ENCODE results near the gene CYB5R3. TPM values are rescaled to one million over a fixed set of nuclear protein-coding genes. Genes with fewer than 3 reads are reported as not detected.

CYB5R3 gene
- total and polyA plus RNA-seq, 4 donors: 49.4 to 210 (median 134) TPM

GRCh38 chr22:42645938-42646568 is 3.1 kb downstream of the CYB5R3 start:
- TF ChIP-seq SP1 (IDR thresholded peaks at IDR 0.05): peak; percentile 18
- no peak for TF ChIP-seq FOXA2 (IDR thresholded peaks at IDR 0.05)
- TF ChIP-seq HNF4G (IDR thresholded peaks at IDR 0.05): no peak
- no peak for TF ChIP-seq EGR1 (IDR thresholded peaks at IDR 0.05; ENCODE audit: low read depth in 2 of 2)
- TF ChIP-seq NR2F2 (IDR thresholded peaks at IDR 0.05): no peak
- no peak for TF ChIP-seq ATF3 (IDR thresholded peaks at IDR 0.05)
- TF ChIP-seq YY1 (IDR thresholded peaks at IDR 0.05): no peak
- TF ChIP-seq ZBTB33 (IDR thresholded peaks at IDR 0.05): no peak
- TF ChIP-seq HNF4A (conservative IDR thresholded peaks at IDR 0.05): peak in 1 of 2 donors; percentile 36
- no peak for TF ChIP-seq RAD21 (IDR thresholded peaks at IDR 0.05)
- no peak for TF ChIP-seq JUND (IDR thresholded peaks at IDR 0.05)
- no peak for TF ChIP-seq CTCF (IDR thresholded peaks at IDR 0.05; ENCODE audit: low read depth, low read length, missing input control)
- no peak for TF ChIP-seq FOXA1 (IDR thresholded peaks at IDR 0.05)
- TF ChIP-seq TAF1 (conservative IDR thresholded peaks at IDR 0.05): no peak
- no peak for TF ChIP-seq MAX (IDR thresholded peaks at IDR 0.05)
- peak in 1 of 2 donors; percentile 18 for TF ChIP-seq RXRA (IDR thresholded peaks at IDR 0.05)
- no peak for TF ChIP-seq GABPA (IDR thresholded peaks at IDR 0.05 in 1 of 2, conservative IDR thresholded peaks at IDR 0.05 in 1 of 2)
- no peak for TF ChIP-seq REST (IDR thresholded peaks at IDR 0.05)
- Histone ChIP-seq H3K27ac (ENCODE audit: low read depth in 1 of 2, low read length in 2 of 2) (peak overlapping the region; percentile 67 to 73), H3K36me3 (ENCODE audit: control insufficient read depth in 4 of 4, insufficient read depth in 3 of 4, low read depth in 1 of 4, low read length in 3 of 4) (no peaks in the 10 kb centered on the region), H3K4me3 (ENCODE audit: low read depth in 1 of 3, low read length in 3 of 3) (peak overlapping the region in 1 of 3 donors; percentile 30), H3K4me1 (ENCODE audit: control insufficient read depth in 4 of 4, insufficient read depth in 4 of 4, low read length in 3 of 4) (peaks cover 46 to 73% (median 63%) of the 10 kb centered on the region in 4 donors), H3K9me3 (ENCODE audit: control insufficient read depth in 4 of 4, low read length in 3 of 4) (no peaks in the 10 kb centered on the region), H3K9ac (ENCODE audit: low read depth in 1 of 2, low read length in 2 of 2) (peak overlapping the region in 1 of 2 donors; percentile 23), H3K27me3 (ENCODE audit: control insufficient read depth in 4 of 4, insufficient read depth in 4 of 4, low read length in 3 of 4) (no peaks in the 10 kb centered on the region)
- 50% methylated on average over 13 of the region's 13 CpGs for WGBS
- DNase-seq (ENCODE audit: low spot score): peak; percentile 66

Data from liver (tissue), 9 donors.